Natural killer cell (primary cell): ENCODE measurements around the gene MERTK. TPM values are rescaled to one million over a fixed set of nuclear protein-coding genes. Genes with fewer than 3 reads are reported as not detected.

Source experiments
- ATAC-seq, 3 donors: fragments of 150-1000 bp in 2 of 3; fragments of 200-7000 bp in 1 of 3; cut with Tn5 transposase; 1 replicate in 1 of 3; 2 replicates in 2 of 3; pipeline ENCODE4 v1.10.0; 2021; ENCODE audit warnings: mild to moderate bottlenecking in 2 of 3, moderate library complexity in 2 of 3
- DNase-seq, 2 donors: peaks; one replicate each; pipeline versions ENCODE4 v3.0.0 to v3.0.0-alpha.2; 2013 to 2021; ENCODE audit warnings: mixed read lengths in 1 of 2
- H3K27ac ChIP-seq: one replicate; pipeline ENCODE4 v1.5.1; 2013; ENCODE audit warnings: mild to moderate bottlenecking, low read length
- H3K27me3 ChIP-seq: one replicate; pipeline ENCODE4 v1.6.1; 2013; ENCODE audit warnings: low read length; ENCODE audit not compliant: control insufficient read depth, insufficient read depth
- H3K36me3 ChIP-seq: one replicate; pipeline ENCODE4 v1.6.1; 2013; ENCODE audit warnings: low read length; ENCODE audit not compliant: control insufficient read depth, insufficient read depth
- H3K4me1 ChIP-seq: one replicate; pipeline ENCODE4 v1.6.1; 2013; ENCODE audit warnings: low read length; ENCODE audit not compliant: control insufficient read depth, insufficient read depth
- H3K4me3 ChIP-seq: one replicate; pipeline ENCODE4 v1.5.1; 2013; ENCODE audit warnings: low read length
- H3K9me3 ChIP-seq: one replicate; pipeline ENCODE4 v1.6.1; 2013; ENCODE audit warnings: low read length; ENCODE audit not compliant: control insufficient read depth, insufficient read depth
- H3K27ac Mint-ChIP-seq, 2 donors: one replicate each; pipeline ENCODE4 v1.8.0; 2022; ENCODE audit warnings: mild to moderate bottlenecking in 2 of 2, mixed read lengths in 2 of 2, moderate library complexity in 1 of 2
- H3K27me3 Mint-ChIP-seq, 2 donors: one replicate each; pipeline ENCODE4 v1.8.0; 2022; ENCODE audit warnings: low read depth in 2 of 2, mixed read lengths in 2 of 2
- H3K36me3 Mint-ChIP-seq: one replicate; pipeline ENCODE4 v1.8.0; 2022; ENCODE audit warnings: mixed read lengths
- H3K4me1 Mint-ChIP-seq, 2 donors: one replicate each; pipeline ENCODE4 v1.8.0; 2022; ENCODE audit warnings: mixed read lengths in 2 of 2
- H3K4me3 Mint-ChIP-seq: one replicate; pipeline ENCODE4 v1.8.0; 2022; ENCODE audit warnings: mild to moderate bottlenecking, moderate library complexity, mixed read lengths
- H3K9me3 Mint-ChIP-seq, 2 donors: one replicate each; pipeline ENCODE4 v1.8.0; 2022; ENCODE audit warnings: mixed read lengths in 2 of 2
- CTCF ChIP-seq: fragments of 200-600 bp; IDR thresholded peaks from one replicate; pipeline ENCODE4 v1.8.0; 2022; ENCODE audit warnings: antibody characterized with exemption
- WGBS: methylation state at CpG from one replicate; pipeline ENCODE4 v1.1.7; 2013; ENCODE audit warnings: missing lambda C conversion rate; ENCODE audit not compliant: insufficient coverage; 5-methylcytosine and 5-hydroxymethylcytosine counted together
- intact Hi-C: fragments of 100-400 bp; cut with micrococcal nuclease; formaldehyde crosslinking; loops from one replicate; pipeline ENCODE4 v1.14.2; 2022
- total RNA-seq, 4 donors: library from RNA; stranded (reverse); fragments of 120-200 nt in 1 of 4; gene quantifications; one replicate each; pipeline versions ENCODE4 v1.2.3 to v1.2.4, GENCODE V29; 2013 to 2022

Gene MERTK
- total RNA-seq, 3 donors from 2014 or later (not counting 1 experiment from before 2014, with no cell fraction given), result 0.38 to 1.2 (median 0.45) TPM

- DNase-seq, result no peak
- ATAC-seq, result no peak
- no peak overlapping the region for H3K4me3 ChIP-seq
- Mint-ChIP-seq H3K4me3 (no peak overlapping the region), H3K4me1 (no peaks in the 10 kb centered on the region), H3K36me3 (no peaks in the 10 kb centered on the region), H3K27ac (no peak overlapping the region), H3K27me3 (peaks cover 6 to 12% of the 10 kb centered on the region in 2 donors), H3K9me3 (no peaks in the 10 kb centered on the region)
- no peaks in the 10 kb centered on the region for H3K4me1 ChIP-seq
- no peaks in the 10 kb centered on the region for H3K36me3 ChIP-seq
- no peaks in the 10 kb centered on the region for H3K9me3 ChIP-seq
- no peak overlapping the region for H3K27ac ChIP-seq
- no peaks in the 10 kb centered on the region for H3K27me3 ChIP-seq
- no peak for TF ChIP-seq CTCF
- WGBS, result 91% methylated on average over 4 of the region's 5 CpGs
- intact Hi-C loops, result no loop called here
Observed at GRCh38 chr2:111936881-111937280, 38.5 kb downstream of the MERTK start.

GRCh38 chr2:111938392-111938791 is 40.0 kb downstream of the MERTK start:
- Histone ChIP-seq H3K36me3 (no peaks in the 10 kb centered on the region), H3K9me3 (no peaks in the 10 kb centered on the region), H3K27me3 (no peaks in the 10 kb centered on the region), H3K4me1 (no peaks in the 10 kb centered on the region), H3K27ac (no peak overlapping the region), H3K4me3 (no peak overlapping the region)
- Mint-ChIP-seq H3K9me3 (no peaks in the 10 kb centered on the region), H3K27me3 (peaks cover 7 to 21% of the 10 kb centered on the region in 2 donors), H3K4me3 (no peak overlapping the region), H3K36me3 (no peaks in the 10 kb centered on the region), H3K4me1 (no peaks in the 10 kb centered on the region), H3K27ac (no peak overlapping the region)
- TF ChIP-seq CTCF, result no peak
- DNase-seq, result no peak
- no peak for ATAC-seq
- intact Hi-C loops, result no loop called here

- no peak for DNase-seq
- TF ChIP-seq CTCF, result no peak
- no peak overlapping the region for H3K4me3 Mint-ChIP-seq
- Histone ChIP-seq H3K4me3 (no peak overlapping the region), H3K27me3 (no peaks in the 10 kb centered on the region), H3K36me3 (no peaks in the 10 kb centered on the region), H3K9me3 (no peaks in the 10 kb centered on the region), H3K4me1 (no peaks in the 10 kb centered on the region), H3K27ac (no peak overlapping the region)
- H3K9me3 Mint-ChIP-seq, result no peaks in the 10 kb centered on the region
- ATAC-seq, result no peak
- intact Hi-C loops, result no loop called here
- no peaks in the 10 kb centered on the region for H3K4me1 Mint-ChIP-seq
- WGBS, result 84% methylated on average over 10 of the region's 10 CpGs
- peaks cover 7 to 21% of the 10 kb centered on the region in 2 donors for H3K27me3 Mint-ChIP-seq
- H3K27ac Mint-ChIP-seq, result no peak overlapping the region
- H3K36me3 Mint-ChIP-seq, result no peaks in the 10 kb centered on the region
Observed at GRCh38 chr2:111940333-111941196, 42.2 kb downstream of the MERTK start.

GRCh38 chr2:111941531-111941930 is 43.1 kb downstream of the MERTK start:
- no peak overlapping the region for H3K4me3 ChIP-seq
- H3K9me3 ChIP-seq, result no peaks in the 10 kb centered on the region
- no peak overlapping the region for H3K27ac Mint-ChIP-seq
- ATAC-seq (no peak), DNase-seq (no peak)
- no peaks in the 10 kb centered on the region for H3K27me3 ChIP-seq
- no peak overlapping the region for H3K4me3 Mint-ChIP-seq
- no peaks in the 10 kb centered on the region for H3K36me3 ChIP-seq
- no peaks in the 10 kb centered on the region for H3K36me3 Mint-ChIP-seq
- H3K4me1 ChIP-seq, result no peaks in the 10 kb centered on the region
- intact Hi-C loops, result no loop called here
- no peaks in the 10 kb centered on the region for H3K4me1 Mint-ChIP-seq
- no peak for TF ChIP-seq CTCF
- H3K27me3 Mint-ChIP-seq, result peaks cover 7 to 21% of the 10 kb centered on the region in 2 donors
- no peak overlapping the region for H3K27ac ChIP-seq
- 94% methylated on average over 4 of the region's 4 CpGs for WGBS
- no peaks in the 10 kb centered on the region for H3K9me3 Mint-ChIP-seq
